Measurements from ENCODE around the gene TBC1D17.

Gene TBC1D17

DNA sequence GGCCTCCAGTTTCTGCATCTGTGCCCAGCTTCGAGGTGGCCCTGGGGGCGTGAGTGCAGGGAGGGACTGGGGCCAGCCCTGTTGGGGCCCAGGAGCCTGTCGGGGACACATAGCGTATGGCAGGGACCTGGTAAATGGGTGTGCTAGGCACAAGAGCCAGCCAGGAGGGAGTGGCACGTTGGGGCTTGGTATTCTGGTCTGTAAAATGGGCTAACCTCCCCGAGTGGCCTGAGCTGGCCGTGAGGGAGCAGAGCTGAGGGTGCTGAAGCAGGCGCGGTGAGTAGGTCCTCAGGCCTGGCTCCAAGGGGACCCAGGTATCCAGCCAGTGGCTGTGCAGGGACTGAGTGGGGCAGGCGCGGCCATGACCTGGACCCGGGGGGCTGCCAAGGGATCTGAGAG is 22.2 kb upstream of the TBC1D17 start:
- Histone ChIP-seq H3K79me2 (ENCODE audit: control insufficient read depth, low read length) (peaks cover 33% of the 10 kb centered on the region), H3K4me3 (ENCODE audit: low read length) (no peak overlapping the region), H3F3A (ENCODE audit: control insufficient read depth, insufficient read depth) (peaks cover 8% of the 10 kb centered on the region), H3K4me2 (ENCODE audit: low read length) (no peak overlapping the region), H4K20me1 (ENCODE audit: control insufficient read depth, insufficient read depth, low read depth, low read length) (peaks cover 13% of the 10 kb centered on the region; the same call in 1 of the 2 replicates), H3K27me3 (ENCODE audit: control insufficient read depth, low read length) (no peaks in the 10 kb centered on the region; the same call in 1 of the 2 replicates), H3K9me3 (ENCODE audit: control insufficient read depth, insufficient read depth, low read length) (no peaks in the 10 kb centered on the region), H3K4me1 (ENCODE audit: control insufficient read depth, low read length) (peaks cover 25% of the 10 kb centered on the region), H3K27ac (ENCODE audit: low read depth, low read length) (no peak overlapping the region), H3K9me2 (replicated peaks; ENCODE audit: control insufficient read depth, low read length) (no peaks in the 10 kb centered on the region), H3K36me3 (ENCODE audit: control insufficient read depth, low read length) (peaks cover 65% of the 10 kb centered on the region)
- no peak for TF ChIP-seq EZH2phosphoT487 (IDR thresholded peaks at IDR 0.05; ENCODE audit: borderline replicate concordance, low read length)
- TF ChIP-seq, protein P1, sequence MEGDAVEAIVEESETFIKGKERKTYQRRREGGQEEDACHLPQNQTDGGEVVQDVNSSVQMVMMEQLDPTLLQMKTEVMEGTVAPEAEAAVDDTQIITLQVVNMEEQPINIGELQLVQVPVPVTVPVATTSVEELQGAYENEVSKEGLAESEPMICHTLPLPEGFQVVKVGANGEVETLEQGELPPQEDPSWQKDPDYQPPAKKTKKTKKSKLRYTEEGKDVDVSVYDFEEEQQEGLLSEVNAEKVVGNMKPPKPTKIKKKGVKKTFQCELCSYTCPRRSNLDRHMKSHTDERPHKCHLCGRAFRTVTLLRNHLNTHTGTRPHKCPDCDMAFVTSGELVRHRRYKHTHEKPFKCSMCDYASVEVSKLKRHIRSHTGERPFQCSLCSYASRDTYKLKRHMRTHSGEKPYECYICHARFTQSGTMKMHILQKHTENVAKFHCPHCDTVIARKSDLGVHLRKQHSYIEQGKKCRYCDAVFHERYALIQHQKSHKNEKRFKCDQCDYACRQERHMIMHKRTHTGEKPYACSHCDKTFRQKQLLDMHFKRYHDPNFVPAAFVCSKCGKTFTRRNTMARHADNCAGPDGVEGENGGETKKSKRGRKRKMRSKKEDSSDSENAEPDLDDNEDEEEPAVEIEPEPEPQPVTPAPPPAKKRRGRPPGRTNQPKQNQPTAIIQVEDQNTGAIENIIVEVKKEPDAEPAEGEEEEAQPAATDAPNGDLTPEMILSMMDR (IDR thresholded peaks at IDR 0.05; ENCODE audit: low read depth, low read length, poor library complexity, severe bottlenecking) = no peak

DNA sequence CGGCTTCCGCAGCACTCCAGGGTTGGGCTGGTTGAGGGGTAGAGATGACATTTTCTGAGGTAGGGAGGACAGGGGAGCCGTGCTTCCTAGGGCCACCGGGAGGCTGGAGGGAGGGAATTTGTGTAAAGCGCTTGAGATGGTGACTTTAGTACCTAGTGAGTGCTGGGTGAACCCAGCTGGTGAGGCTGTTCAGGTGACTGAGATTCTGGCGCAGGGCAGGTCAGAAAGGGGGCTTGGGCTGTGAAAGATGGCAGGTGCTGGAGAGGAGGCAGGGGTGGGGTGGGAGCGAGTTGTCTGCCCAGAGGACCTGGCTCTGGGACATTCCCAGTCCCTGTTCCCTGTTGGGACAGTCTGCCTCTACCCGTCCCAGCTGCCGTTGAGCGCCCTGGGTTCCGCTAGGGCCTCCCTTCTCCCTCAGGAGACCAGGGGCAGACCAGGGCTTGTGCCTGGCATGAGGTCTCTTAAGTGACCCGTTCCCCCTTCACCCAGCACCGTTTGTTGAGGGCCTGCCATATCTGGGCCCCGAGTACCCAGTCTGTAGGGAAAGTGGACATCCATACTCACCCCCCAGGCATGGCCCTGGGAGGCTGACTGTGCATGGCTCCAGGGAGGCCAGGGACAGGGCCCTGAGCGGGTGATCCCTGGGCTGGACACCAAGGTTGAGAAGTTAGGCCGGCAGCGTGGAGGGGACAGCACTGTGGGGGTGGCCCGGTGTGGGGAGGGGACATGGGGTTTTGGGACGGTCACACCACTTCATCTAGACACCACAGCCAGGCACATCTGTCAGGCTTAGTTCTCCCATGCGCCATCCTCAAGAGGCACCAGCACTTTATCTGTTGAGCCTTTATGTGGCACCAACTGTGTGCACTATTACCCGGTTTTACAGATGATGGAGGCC is 21.6 kb upstream of the TBC1D17 start:
- Histone ChIP-seq H3K9me2 (replicated peaks; ENCODE audit: control insufficient read depth, low read length) (no peaks in the 10 kb centered on the region), H3K4me2 (ENCODE audit: low read length) (no peak overlapping the region), H3K27me3 (ENCODE audit: control insufficient read depth, low read length) (no peaks in the 10 kb centered on the region; the same call in 1 of the 2 replicates), H3K36me3 (ENCODE audit: control insufficient read depth, low read length) (peaks cover 71% of the 10 kb centered on the region), H4K20me1 (ENCODE audit: control insufficient read depth, insufficient read depth, low read depth, low read length) (peaks cover 13% of the 10 kb centered on the region; the same call in 1 of the 2 replicates), H3K4me3 (ENCODE audit: low read length) (no peak overlapping the region), H3K27ac (ENCODE audit: low read depth, low read length) (no peak overlapping the region), H3K79me2 (ENCODE audit: control insufficient read depth, low read length) (peaks cover 33% of the 10 kb centered on the region), H3F3A (ENCODE audit: control insufficient read depth, insufficient read depth) (peaks cover 8% of the 10 kb centered on the region), H3K9me3 (ENCODE audit: control insufficient read depth, insufficient read depth, low read length) (no peaks in the 10 kb centered on the region), H3K4me1 (ENCODE audit: control insufficient read depth, low read length) (peaks cover 24% of the 10 kb centered on the region)
- TF ChIP-seq, protein P1 (IDR thresholded peaks at IDR 0.05; ENCODE audit: low read depth, low read length, poor library complexity, severe bottlenecking) = no peak
- no peak for TF ChIP-seq EZH2phosphoT487 (IDR thresholded peaks at IDR 0.05; ENCODE audit: borderline replicate concordance, low read length)

DNA sequence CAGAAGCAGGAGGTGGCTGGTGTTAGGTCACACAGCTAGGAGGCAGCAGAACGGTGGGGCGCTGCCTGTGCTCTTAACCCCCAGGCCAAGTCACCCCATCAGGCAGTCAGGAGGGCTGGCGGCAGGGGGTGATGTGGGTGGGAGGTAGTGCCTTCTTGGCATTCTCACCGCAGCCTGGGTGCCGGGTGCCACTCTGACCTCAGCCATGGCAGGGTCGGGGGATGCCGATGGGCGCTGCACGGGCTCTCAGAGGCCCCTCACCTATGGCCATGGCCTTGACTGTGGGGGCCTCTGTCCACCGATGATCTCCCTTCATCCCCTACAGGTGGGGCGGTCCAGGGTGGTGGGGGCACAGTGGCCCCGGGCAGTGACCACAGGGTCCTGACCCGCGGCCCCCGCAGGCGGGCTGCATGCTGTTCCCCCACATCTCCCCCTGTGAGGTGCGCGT is 20.9 kb upstream of the TBC1D17 start:
- H3K9me3 ChIP-seq (ENCODE audit: control insufficient read depth, insufficient read depth, low read length) = no peaks in the 10 kb centered on the region
- peaks cover 13% of the 10 kb centered on the region; the same call in 1 of the 2 replicates for H4K20me1 ChIP-seq (ENCODE audit: control insufficient read depth, insufficient read depth, low read depth, low read length)
- no peaks in the 10 kb centered on the region for H3K9me2 ChIP-seq (replicated peaks; ENCODE audit: control insufficient read depth, low read length)
- H3K27me3 ChIP-seq (ENCODE audit: control insufficient read depth, low read length) = no peaks in the 10 kb centered on the region; the same call in 1 of the 2 replicates
- TF ChIP-seq, protein P1 (IDR thresholded peaks at IDR 0.05; ENCODE audit: low read depth, low read length, poor library complexity, severe bottlenecking) = no peak
- TF ChIP-seq EZH2phosphoT487 (IDR thresholded peaks at IDR 0.05; ENCODE audit: borderline replicate concordance, low read length) = no peak
- H3K4me2 ChIP-seq (ENCODE audit: low read length) = no peak overlapping the region
- peaks cover 24% of the 10 kb centered on the region for H3K4me1 ChIP-seq (ENCODE audit: control insufficient read depth, low read length)
- no peak overlapping the region for H3K4me3 ChIP-seq (ENCODE audit: low read length)
- H3K79me2 ChIP-seq (ENCODE audit: control insufficient read depth, low read length) = peaks cover 33% of the 10 kb centered on the region
- H3K36me3 ChIP-seq (ENCODE audit: control insufficient read depth, low read length) = peaks cover 78% of the 10 kb centered on the region
- H3K27ac ChIP-seq (ENCODE audit: low read depth, low read length) = no peak overlapping the region
- peaks cover 8% of the 10 kb centered on the region for H3F3A ChIP-seq (ENCODE audit: control insufficient read depth, insufficient read depth)
